HepG2 (cell line): Measurements from ENCODE around the gene SETD5. TPM values are rescaled to one million over a fixed set of nuclear protein-coding genes. Genes with fewer than 3 reads are reported as not detected.
"Not testable (repeated sequence)": the region's sequence is repeated elsewhere in the genome, so short reads cannot be mapped to it uniquely, and the experiment has no call there.

Experiments used
- ATAC-seq: fragments of 200-7000 bp; cut with Tn5 transposase; 3 replicates; pipeline ENCODE4 v1.9.1; 2020; ENCODE audit warnings: mild to moderate bottlenecking, moderate library complexity
- BruUV-seq: library from RNA; stranded (reverse); fragments of 400-500 nt; replicated peaks from 2 replicates; lab custom pipeline; 2021; lab: Mats Ljungman, UMichigan
- CTCF ChIA-PET: fragments of 300-600 bp; formaldehyde crosslinking; extraction: SDS; loops from one replicate; lab custom pipeline; 2021; ENCODE audit warnings: low total read pairs, inconsistent platforms, low intra/inter-chr PET ratio; lab: Yijun Ruan, JAX
- POLR2A ChIA-PET: fragments of 350-600 bp; sonication (Branson Sonifier 250); formaldehyde crosslinking; loops from one replicate; lab custom pipeline; 2020; ENCODE audit warnings: antibody characterized with exemption, inconsistent platforms; lab: Yijun Ruan, JAX
- DNase-seq: peaks from one replicate; pipeline ENCODE4 v3.0.0-alpha.2; 2015; ENCODE audit warnings: low spot score
- FAIRE-seq: peaks from 3 replicates; lab custom pipeline; 2011; peaks lifted over from hg19 to GRCh38; lab: Jason Lieb, UNC
- H2AFZ ChIP-seq: one replicate; pipeline ENCODE4 v1.6.1; 2011; ENCODE audit warnings: low read length, inconsistent platforms
- H3K27ac ChIP-seq: fragments of 300-600 bp; 3 replicates; pipeline ENCODE4 v1.8.0; 2011; ENCODE audit warnings: mixed run types, mild to moderate bottlenecking, mixed read lengths, low read length, inconsistent platforms; ENCODE audit not compliant: insufficient read depth; ENCODE audit errors: extremely low read length
- H3K27me3 ChIP-seq, 2 experiments: fragments of 200-600 bp in 1 of 2; 2 replicates in 1 of 2; 3 replicates in 1 of 2; pipeline versions ENCODE4 v1.6.0 to v1.8.0; 2011; ENCODE audit warnings: low read length in 2 of 2, mild to moderate bottlenecking in 2 of 2, moderate library complexity in 2 of 2, inconsistent platforms in 1 of 2; ENCODE audit not compliant: insufficient read depth in 2 of 2, control insufficient read depth in 1 of 2
- H3K36me3 ChIP-seq, 2 experiments: fragments of 200-600 bp in 1 of 2; replicated peaks in 1 of 2; 2 replicates in 1 of 2; 3 replicates in 1 of 2; pipeline versions ENCODE4 v1.5.1 to v1.8.0; 2011; ENCODE audit warnings: low read length in 2 of 2, inconsistent platforms in 1 of 2; ENCODE audit not compliant: insufficient read depth in 2 of 2, control insufficient read depth in 1 of 2
- H3K4me1 ChIP-seq: 2 replicates; pipeline ENCODE4 v1.5.1; 2012; ENCODE audit warnings: low read length, inconsistent platforms; ENCODE audit not compliant: insufficient read depth
- H3K4me2 ChIP-seq: 2 replicates; pipeline ENCODE4 v1.6.0; 2011; ENCODE audit warnings: low read depth, low read length, inconsistent platforms
- H3K4me3 ChIP-seq, 3 experiments: fragments of 200-600 bp in 1 of 3; sonication (generic), shearing (Covaris generic) in 1 of 3; replicated peaks in 1 of 3; 2 replicates each; pipeline ENCODE4 v1.5.1; 2011 to 2016; ENCODE audit warnings: low read length in 3 of 3, inconsistent platforms in 2 of 3, low read depth in 2 of 3, mild to moderate bottlenecking in 2 of 3, control low read depth in 1 of 3, mixed read lengths in 1 of 3; ENCODE audit not compliant: insufficient read depth in 1 of 3
- H3K79me2 ChIP-seq: one replicate; pipeline ENCODE4 v1.6.1; 2011; ENCODE audit warnings: low read length, inconsistent platforms; ENCODE audit not compliant: insufficient read depth
- H3K9ac ChIP-seq: 2 replicates; pipeline ENCODE4 v1.6.0; 2011; ENCODE audit warnings: mild to moderate bottlenecking, low read depth, low read length, inconsistent platforms; ENCODE audit not compliant: insufficient read depth
- H3K9me3 ChIP-seq: 2 replicates; pipeline ENCODE4 v1.5.1; 2012; ENCODE audit warnings: mild to moderate bottlenecking, low read length
- H4K20me1 ChIP-seq: 2 replicates; pipeline ENCODE4 v1.6.0; 2011; ENCODE audit warnings: inconsistent platforms, mild to moderate bottlenecking, low read length, moderate library complexity; ENCODE audit not compliant: insufficient read depth
- BCL6 ChIP-seq: IDR thresholded peaks from 2 replicates; pipeline ENCODE4 v1.6.1; 2016; ENCODE audit warnings: missing genetic modification reagents, missing compliant biosample characterization
- CCAR2 ChIP-seq: fragments of 200-400 bp; formaldehyde crosslinking; optimal IDR thresholded peaks from 2 replicates; pipeline ENCODE3; 2018; ENCODE audit warnings: low read depth, mild to moderate bottlenecking, low read length, moderate library complexity
- ELF3 ChIP-seq: IDR thresholded peaks from 2 replicates; pipeline ENCODE4 v1.6.1; 2016; ENCODE audit warnings: missing genetic modification reagents, missing compliant biosample characterization
- FOSL2 ChIP-seq: sonication (generic); formaldehyde crosslinking; IDR thresholded peaks from 2 replicates; pipeline ENCODE4 v1.4.0; 2020; ENCODE audit warnings: missing genetic modification reagents
- TSC22D2 ChIP-seq: sonication (generic); formaldehyde crosslinking; IDR thresholded peaks from 2 replicates; pipeline ENCODE4 v1.5.1; 2020; ENCODE audit warnings: missing genetic modification reagents, mild to moderate bottlenecking, borderline replicate concordance
- ZNF572 ChIP-seq: sonication (generic); formaldehyde crosslinking; IDR thresholded peaks from 2 replicates; pipeline ENCODE4 v1.5.1; 2020; ENCODE audit warnings: mild to moderate bottlenecking, missing genetic modification reagents
- ZNF576 ChIP-seq: sonication (generic); formaldehyde crosslinking; IDR thresholded peaks from 2 replicates; pipeline ENCODE4 v1.4.0; 2020; ENCODE audit warnings: mild to moderate bottlenecking, missing genetic modification reagents
- ZNF703 ChIP-seq: sonication (generic); formaldehyde crosslinking; IDR thresholded peaks from 2 replicates; pipeline ENCODE4 v1.5.1; 2020; ENCODE audit warnings: missing genetic modification reagents, mild to moderate bottlenecking, moderate library complexity, borderline replicate concordance
- ZNF768 ChIP-seq: sonication (generic); formaldehyde crosslinking; IDR thresholded peaks from 2 replicates; pipeline ENCODE4 v1.4.0; 2020; ENCODE audit warnings: missing genetic modification reagents
- WGBS: methylation state at CpG from one replicate; pipeline ENCODE4 v1.1.6; 2017; ENCODE audit warnings: low lambda C conversion rate; 5-methylcytosine and 5-hydroxymethylcytosine counted together
- in situ Hi-C: cut with HindIII; loops from 2 replicates; pipeline ENCODE4 v1.10.0; 2017; ENCODE audit warnings: low pct_unique_long_range_greater_than_20kb; ENCODE audit not compliant: extremely low pct_ligation_motif_present
- intact Hi-C: fragments of 100-400 bp; cut with micrococcal nuclease; formaldehyde crosslinking; loops from one replicate; pipeline ENCODE4 v1.10.0; 2022; ENCODE audit not compliant: unreplicated experiment
- polyA plus RNA-seq, 8 experiments: library from polyadenylated mRNA; depleted of rRNA in 3 of 8; stranded (reverse) in 7 of 8; unstranded in 1 of 8; fragments of >200 nt; fragmentation: Illumina TruSeq in 4 of 8; extraction: Trizol in 4 of 8; gene quantifications; 2 replicates each; pipeline versions ENCODE4 v1.2.1 to v1.2.3, GENCODE V29; 2011 to 2016; ENCODE audit warnings: low read depth in 4 of 8, missing spikeins in 1 of 8, mixed read lengths in 1 of 8; ENCODE audit not compliant: insufficient read depth in 1 of 8
- total RNA-seq, 5 experiments: library from RNA; depleted of rRNA; stranded (reverse); fragments of >200 nt; fragmentation: Illumina TruSeq; extraction: Trizol; gene quantifications; 2 replicates each; pipeline ENCODE4 v1.2.3, GENCODE V29; 2016; ENCODE audit warnings: low read depth in 1 of 5
- TF ChIP-seq, protein P1 (sequence below): sonication (generic); formaldehyde crosslinking; IDR thresholded peaks from 2 replicates; pipeline ENCODE4 v1.4.0; 2020; ENCODE audit warnings: missing genetic modification reagents, borderline replicate concordance

SETD5 gene
- total and polyA plus RNA-seq, 2 of the 13 experiments (the other 11 are each of a cell fraction or from before 2014, with no cell fraction given): 46.8 to 95.8 TPM

GRCh38 chr3:9491506-9491905 is 94.1 kb downstream of the SETD5 start (continued):
- TF ChIP-seq, protein P1, sequence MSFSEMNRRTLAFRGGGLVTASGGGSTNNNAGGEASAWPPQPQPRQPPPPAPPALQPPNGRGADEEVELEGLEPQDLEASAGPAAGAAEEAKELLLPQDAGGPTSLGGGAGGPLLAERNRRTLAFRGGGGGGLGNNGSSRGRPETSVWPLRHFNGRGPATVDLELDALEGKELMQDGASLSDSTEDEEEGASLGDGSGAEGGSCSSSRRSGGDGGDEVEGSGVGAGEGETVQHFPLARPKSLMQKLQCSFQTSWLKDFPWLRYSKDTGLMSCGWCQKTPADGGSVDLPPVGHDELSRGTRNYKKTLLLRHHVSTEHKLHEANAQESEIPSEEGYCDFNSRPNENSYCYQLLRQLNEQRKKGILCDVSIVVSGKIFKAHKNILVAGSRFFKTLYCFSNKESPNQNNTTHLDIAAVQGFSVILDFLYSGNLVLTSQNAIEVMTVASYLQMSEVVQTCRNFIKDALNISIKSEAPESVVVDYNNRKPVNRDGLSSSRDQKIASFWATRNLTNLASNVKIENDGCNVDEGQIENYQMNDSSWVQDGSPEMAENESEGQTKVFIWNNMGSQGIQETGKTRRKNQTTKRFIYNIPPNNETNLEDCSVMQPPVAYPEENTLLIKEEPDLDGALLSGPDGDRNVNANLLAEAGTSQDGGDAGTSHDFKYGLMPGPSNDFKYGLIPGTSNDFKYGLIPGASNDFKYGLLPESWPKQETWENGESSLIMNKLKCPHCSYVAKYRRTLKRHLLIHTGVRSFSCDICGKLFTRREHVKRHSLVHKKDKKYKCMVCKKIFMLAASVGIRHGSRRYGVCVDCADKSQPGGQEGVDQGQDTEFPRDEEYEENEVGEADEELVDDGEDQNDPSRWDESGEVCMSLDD (CRISPR knock-in tag): no peak
- TF ChIP-seq ZNF768 (CRISPR knock-in tag) (no peak), CCAR2 (no peak)

DNA sequence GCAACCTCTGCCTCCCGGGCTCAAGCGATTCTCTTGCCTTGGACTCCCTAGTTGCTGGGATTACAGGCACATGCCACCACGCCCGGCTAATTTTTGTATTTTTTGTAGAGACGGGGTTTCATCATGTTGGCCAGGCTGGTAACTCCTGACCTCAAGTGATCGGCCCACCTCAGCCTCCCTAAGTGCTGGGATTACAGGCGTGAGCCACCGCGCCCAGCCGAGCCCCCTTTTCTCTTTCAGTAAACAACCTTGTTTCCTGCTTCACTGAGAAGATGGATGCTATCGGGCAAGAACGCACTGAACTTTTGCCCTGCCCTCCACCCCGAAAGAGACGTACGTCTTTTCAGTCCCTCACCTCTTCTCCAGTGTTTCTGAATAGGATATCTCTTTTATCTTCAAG is 96.6 kb downstream of the SETD5 start:
- H3K36me3 ChIP-seq, H3K4me3 ChIP-seq, ATAC-seq, H3K4me2 ChIP-seq, H3K9ac ChIP-seq, H2AFZ ChIP-seq, intact Hi-C loops, DNase-seq, POLR2A ChIA-PET, H4K20me1 ChIP-seq, H3K4me1 ChIP-seq, H3K79me2 ChIP-seq, FAIRE-seq, CTCF ChIA-PET, in situ Hi-C loops, BruUV-seq, H3K9me3 ChIP-seq, H3K27me3 ChIP-seq, H3K27ac ChIP-seq: not testable (repeated sequence)
- WGBS: 97% methylated on average over 15 of the region's 15 CpGs

DNA sequence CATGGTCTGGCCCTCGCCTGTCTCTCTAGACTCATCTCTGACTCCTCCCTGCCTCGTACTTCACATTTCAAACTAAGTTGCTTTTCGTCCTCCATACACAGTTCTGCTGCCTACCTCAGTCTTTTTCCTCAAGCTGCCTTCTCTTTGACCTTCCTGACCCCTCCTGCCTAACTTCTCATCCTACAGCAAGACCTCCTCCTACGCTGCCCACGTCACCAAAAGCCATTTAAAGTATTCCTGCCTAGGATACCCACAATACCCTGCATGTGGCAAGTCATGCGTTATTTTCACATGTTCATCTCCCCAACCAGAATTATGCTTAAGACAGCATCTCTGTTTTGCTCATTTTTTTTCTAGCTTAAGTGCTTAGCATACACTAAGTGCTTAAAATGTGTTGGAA is 99.5 kb downstream of the SETD5 start:
- POLR2A ChIA-PET: no interaction called here
- peaks cover 2 to 19% of the 10 kb centered on the region in 2 experiments; a peak in 3 of 5 replicates for H3K27me3 ChIP-seq

More for the DNA sequence above, 99.5 kb downstream of the SETD5 start:
- no peak for FAIRE-seq
- BruUV-seq: no TSS peak
- H3K27ac ChIP-seq: no peak overlapping the region
- no peak overlapping the region for H3K4me3 ChIP-seq
- peaks cover 8% of the 10 kb centered on the region for H3K4me1 ChIP-seq
- DNase-seq: no peak
- in situ Hi-C loops: no loop called here
- TF ChIP-seq FOSL2 (CRISPR knock-in tag) (no peak), TSC22D2 (no peak), ZNF572 (CRISPR knock-in tag) (no peak), BCL6 (CRISPR knock-in tag) (no peak), ZNF576 (CRISPR knock-in tag) (no peak), ELF3 (CRISPR knock-in tag) (no peak), ZNF703 (no peak)
- H3K36me3 ChIP-seq: no peaks in the 10 kb centered on the region
- H4K20me1 ChIP-seq: no peaks in the 10 kb centered on the region
- no peaks in the 10 kb centered on the region for H3K9me3 ChIP-seq
- no peaks in the 10 kb centered on the region for H3K79me2 ChIP-seq
- no peak for ATAC-seq
- no peak overlapping the region for H3K9ac ChIP-seq
- CTCF ChIA-PET: no interaction called here
- WGBS: 62% methylated on average over 6 of the region's 6 CpGs
- intact Hi-C loops: no loop called here
- H2AFZ ChIP-seq: no peak overlapping the region
- H3K4me2 ChIP-seq: no peak overlapping the region
